Activated CD4-positive, alpha-beta T cell treated with anti-CD3 and anti-CD28 coated beads for 1 hour (primary cell): Measurements from ENCODE around the gene TEX2.

ENCODE experiments used
- DNase-seq: peaks from one replicate; pipeline ENCODE4 v3.0.0-alpha.2; 2020

The TEX2 gene

DNA sequence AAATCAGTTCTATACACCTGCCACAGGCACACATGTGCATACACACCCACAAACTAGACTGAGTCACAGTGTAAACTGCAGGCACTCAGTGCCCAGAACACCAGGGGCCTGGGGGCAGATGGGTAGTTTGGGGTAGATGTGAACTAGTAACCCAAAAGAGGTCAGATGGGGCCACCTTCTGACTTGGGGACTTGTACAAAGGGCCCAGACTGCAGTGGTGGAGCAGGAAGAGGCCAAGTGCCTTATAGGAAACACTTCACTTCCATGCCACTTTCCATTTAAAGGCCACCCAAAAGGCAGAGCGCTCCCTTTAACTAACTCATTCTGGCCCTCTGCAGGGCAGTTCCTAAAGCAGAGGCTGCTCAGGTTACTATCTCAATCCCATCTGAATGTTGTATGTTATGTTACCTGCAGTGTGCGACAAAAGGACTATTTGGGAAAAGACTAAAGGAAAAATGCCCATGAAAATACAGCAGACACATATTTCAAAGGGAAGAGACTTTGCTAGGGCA is 105.3 kb downstream of the TEX2 start:
- DNase-seq, result no peak

DNA sequence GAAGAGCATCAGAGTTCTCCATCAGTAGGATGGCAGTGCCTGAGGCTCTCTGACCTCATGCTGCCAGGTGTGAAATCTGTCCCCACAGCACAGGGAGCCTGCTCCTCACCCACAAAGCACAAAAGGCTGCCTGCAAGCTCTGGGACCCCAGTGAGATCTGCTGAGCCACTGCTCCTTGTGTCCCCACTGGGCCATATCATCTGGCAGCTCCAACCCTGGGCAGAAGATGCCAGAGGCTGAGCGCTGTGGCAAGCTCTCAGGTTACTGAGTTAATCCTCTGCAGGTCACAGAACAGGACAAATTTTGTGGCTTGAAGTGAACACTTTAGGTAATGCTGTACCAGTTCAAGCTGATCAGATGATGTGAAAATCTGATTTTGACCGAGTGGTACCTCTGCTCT is 106.4 kb downstream of the TEX2 start:
- DNase-seq, result no peak

DNA sequence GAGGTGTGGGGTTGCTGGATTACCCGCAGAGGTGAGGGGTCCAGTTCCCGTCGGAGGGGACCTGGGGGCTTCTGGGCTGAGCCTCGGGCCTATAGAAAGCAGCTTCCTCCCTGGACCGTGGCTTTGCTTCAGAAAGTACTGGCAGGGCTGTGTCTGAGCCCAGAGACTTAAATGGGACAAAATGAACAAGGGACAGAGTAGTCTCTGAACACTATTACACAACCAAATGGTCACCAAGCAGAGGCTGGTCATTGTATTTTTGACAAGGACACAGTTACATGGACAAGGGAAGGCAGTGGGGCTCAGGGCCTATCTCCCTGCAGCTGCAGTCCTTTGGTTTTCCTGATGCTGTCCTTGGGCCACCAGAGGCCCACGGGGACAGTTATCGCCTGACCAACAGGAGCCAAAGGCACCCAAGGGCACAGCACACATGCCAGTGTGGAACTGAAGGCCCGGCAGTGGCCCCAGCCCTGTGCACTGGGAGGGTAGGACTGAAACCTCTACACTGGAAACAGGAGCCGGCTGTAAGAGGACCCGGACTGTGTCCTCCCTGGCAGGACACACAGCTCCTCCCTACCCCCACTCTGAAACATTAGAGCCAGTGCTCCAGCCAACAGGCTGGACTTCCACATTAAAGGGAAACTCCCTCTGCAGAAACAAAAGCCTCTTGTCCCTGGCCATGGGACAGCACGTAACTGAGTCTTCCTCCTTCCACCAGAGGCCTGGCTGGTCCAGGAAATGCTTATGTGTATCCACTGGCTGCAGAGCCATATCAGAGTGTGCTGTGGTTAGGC is 107.1 kb downstream of the TEX2 start:
- DNase-seq, result no peak

DNA sequence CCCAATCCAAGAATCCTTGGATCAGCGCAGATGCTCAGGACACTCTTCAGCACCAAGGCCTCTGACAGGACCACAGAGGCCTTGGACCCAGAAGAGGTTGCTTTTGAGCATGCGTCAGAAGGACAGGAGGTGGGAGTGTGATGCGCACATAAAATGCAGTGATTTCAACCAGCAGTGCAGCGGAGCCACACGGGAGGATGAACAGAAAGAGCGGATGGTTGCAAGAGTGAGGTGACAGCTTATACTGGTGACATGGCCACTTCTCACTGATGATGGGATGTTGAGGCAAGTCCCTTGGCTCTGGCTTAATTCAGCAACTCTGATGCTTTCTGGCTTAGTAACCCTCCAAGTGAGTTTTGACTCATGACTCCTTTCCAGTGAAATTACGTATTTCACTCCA is 107.9 kb downstream of the TEX2 start:
- DNase-seq, result no peak

DNA sequence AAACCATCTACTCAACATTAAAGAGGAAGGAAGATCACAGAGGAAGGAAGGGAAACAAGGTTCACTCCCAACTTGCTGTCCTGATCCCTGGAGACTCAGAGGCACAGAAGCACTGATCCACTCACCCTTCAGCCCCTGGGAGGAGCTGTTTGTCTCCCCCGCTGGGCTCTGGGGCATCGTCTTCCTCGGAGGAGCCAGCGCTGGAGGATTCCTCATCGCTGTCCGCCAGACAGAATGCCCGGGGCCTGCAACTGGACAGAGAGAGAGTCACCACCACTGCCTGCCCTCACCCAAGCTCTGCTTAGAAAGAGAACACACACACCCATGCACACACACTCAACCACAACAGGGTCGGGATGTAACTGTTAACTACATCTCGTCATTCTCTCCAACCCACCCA is 108.3 kb downstream of the TEX2 start:
- no peak for DNase-seq

DNA sequence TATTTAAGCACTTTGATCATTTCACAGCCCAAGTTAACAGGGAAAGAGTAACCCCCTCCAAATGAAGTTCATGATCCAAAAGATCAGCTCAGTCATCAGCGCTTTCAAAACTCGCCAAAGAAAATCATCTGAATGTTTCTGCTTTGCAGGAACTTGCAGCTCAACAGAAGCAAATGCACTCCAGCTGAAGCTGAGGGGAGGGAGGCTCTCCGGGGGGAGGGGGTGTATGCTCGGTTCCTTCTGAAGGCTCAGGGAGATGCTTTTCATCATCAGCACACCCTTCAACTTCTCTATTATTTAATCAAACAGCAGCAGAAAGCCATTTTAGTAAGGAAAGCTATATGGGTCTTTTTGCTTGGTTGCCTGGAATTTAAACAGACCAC is 108.8 kb downstream of the TEX2 start:
- DNase-seq, result no peak

DNA sequence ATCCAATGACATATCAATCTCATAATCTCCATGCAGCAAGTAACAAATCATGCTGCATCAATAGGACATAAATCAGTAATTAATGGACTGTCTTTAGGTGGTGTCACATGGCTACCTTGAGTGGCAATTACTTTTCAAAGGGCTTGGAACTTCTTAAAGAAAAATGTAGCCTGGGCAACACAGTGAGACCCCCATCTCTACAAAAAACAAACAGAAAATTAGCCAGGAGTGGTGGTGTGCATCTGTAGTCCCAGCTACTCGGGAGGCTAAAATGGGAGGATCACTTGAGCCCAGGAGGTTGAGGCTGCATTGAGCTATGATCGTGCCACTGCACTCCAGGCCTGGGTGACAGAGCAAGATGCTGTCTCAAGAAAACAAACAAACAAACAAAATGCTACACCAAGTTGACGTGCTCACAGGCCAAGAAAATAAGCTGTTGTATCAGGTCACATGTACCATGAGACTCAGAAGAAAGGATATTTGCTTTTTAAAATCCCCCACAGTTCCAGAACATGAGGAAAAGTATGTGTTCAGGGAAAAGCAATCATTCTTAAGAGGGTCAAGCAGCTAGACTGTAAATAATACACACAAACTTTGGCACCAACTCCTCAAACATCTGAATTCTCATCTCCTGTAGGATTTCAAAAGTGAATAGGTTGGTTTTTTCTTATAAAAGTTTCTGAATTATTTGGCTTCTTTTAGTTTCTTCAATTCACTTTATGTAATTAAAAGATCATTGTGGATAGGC is 109.3 kb downstream of the TEX2 start:
- no peak for DNase-seq

DNA sequence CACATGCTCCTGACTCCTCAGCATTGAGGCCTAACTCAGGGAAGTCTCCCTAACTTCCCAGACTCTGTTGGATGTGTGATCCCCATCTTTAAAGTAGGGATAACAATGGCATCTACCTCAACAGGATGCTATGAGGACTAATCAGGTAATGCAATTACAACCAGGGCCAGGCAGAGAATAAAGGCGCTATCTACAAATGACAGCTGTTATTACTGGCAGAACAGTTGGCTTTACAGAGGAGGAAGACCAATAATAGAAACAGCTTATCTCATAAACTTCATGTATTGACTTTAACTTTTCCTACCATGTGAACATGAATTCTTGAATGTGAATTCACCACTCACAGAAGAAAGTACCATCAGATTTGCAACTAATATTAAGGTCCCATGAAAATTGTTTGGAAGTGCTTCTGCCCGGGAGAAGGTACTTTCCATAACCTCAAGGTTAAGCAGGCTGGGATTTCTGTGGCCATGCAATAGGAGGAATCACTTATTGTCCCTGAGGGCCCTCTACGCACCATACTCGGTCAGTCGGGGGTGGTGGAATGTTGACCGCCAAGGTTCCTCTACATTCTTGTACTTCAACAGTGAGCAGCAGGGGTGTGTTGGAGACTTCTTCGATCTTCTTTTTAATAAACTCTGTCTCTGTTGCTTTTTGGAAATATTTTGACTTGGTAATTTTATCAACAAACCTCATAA is 110.5 kb downstream of the TEX2 start:
- DNase-seq, result no peak

DNA sequence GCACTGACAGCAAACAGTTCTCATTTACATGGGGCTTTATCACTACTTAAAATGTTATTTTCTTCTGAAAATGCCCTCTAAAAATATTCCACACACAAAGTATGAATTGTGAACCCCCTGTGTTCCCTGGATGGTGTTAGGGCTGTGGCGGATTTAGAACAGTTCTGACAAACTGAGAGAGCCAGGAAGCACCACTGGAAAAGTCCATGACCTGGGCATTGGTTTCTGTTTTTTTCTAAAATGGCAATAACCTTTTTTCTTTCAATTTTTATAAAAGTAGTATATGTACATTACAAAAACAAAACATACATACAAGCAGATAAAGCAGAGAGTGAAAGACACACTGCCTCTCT is 112.1 kb downstream of the TEX2 start:
- no peak for DNase-seq

DNA sequence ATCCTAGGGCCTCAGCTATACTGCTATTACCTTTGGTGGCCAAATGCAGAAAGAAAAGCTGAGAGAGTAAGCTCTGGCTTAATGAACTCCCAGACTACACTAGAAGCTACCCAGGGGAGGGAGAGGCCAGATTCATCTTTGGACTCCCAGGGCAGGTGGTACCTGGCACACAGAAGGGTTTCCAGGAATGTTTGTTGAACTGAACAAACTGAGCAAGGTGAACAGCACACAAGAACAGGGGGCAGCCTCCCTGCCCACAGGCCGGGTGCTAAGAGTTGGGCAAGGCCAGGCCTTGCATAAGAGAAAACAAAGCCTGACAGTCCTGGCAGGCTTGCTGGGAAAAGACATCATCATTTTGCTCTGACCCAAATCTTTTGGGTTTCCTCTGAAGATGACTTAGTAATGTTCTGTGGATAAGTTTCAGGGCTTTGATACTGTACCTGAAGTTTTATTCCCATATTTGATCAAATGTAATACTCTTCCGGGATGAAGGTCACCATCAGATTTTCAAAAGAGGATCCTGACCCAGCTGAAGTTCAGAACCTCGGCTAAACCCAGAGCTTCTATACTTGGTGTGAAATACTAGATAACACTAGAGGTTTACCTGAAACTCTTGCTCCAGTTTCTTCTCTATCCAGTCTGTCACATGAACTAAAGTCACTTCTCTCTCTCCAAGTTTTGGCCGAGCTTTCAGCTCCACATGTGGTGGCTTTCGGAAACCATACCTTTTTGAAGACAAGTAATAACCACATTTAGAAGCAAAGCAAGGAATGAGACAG is 112.6 kb downstream of the TEX2 start:
- no peak for DNase-seq

DNA sequence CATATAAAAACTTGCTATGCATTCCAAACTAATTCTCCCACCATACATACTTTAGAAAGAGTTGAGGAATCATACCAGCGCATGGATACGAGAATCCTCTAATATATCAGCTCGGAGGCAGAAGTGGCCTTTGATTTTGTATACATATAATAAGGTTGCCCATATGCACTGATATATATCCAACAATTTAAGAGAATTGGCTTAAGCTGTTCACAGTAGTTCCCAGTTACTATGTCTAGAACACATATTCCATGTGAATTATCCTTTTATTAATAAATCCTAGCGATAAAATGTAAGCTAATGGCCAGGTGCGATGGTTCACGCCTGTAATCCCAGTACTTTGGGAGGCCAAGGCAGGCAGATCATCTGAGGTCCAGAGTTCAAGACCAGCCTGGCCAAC is 113.9 kb downstream of the TEX2 start:
- DNase-seq, result no peak

DNA sequence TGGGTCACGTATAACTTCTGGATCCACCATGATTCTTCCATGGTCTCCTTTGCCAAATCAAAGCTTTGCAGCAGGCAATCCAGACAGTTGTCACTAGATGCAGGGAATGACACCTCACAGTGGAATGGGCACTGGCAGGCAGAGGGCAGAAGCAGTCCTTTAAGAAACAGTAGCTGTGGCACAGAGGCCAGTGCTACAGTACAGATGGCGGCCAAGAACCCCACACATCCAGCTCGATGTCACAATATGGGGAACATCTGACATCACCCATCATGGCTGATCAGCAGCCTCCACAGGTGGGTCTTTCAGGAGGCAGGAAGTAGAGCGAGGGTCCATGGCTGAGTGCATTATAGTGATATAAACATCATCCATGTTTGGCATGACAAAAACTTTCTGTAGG is 114.4 kb downstream of the TEX2 start:
- DNase-seq, result no peak

DNA sequence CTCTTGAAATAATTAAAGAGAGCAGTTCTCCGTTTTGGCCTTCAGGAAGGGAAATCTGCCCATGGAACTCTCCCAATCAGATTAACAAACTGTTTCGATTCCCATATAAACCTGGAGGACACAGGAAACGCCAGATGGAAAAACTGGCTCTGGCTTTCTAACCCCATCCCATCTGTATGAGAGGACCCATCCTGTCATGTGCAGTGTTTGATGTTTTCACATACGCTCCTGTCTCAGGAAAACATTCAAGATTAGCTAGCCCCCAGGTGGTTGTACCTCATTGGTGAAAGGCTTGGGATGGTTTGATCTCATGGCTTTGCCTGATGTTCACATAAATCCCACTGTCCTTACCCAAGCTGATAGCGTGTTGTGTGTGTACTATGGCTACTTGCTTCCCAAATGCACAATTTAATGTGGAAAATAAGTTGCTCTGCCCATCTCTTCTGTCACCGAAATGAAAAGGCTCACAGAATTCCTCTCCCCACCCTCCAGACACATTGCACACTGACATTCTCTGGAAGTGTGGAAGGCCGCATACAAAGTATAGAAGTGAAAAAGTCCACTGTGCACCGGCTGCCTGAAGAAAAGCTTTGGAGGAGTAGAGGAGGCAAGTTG is 114.9 kb downstream of the TEX2 start:
- DNase-seq, result no peak

DNA sequence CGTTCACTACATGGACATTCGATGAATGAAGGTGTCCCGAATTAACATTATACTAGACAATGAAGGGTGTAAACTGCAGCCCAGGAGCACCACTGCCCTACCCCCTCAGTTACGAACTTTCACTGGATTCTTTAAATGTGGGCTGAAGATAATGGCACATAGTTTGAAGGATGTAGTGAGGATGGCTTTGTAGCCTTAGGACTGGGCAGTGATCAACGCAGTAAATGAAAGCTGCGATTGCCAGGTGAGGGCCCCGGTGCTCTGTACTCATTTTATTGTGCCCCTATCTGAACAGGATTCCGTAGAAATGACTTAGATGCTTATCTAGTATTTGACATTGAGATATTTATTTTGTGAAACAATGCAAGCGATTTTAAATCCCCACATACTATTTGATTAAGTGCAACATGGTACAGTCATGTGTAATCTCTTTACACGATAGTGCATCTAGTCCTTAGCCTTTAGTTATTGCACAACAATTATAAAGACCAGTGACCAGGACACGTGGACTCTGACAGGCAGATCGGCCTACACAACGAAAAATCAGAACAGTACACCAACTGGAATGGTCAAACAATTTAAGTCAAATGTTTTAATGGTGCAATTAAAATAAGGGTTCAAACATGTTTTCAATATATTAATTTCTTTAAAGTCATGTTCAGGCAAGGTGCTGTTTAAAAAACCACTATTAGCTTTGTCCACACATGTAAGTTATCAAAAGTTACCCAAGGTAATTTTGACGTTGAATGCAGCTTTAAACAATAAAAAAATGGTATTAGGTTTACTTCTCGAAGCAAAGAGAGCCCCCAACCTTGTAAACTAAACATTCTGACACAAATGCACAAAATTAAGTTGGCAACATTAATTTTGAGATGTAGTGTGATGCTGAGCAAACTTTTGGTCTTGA is 115.7 kb downstream of the TEX2 start:
- no peak for DNase-seq

DNA sequence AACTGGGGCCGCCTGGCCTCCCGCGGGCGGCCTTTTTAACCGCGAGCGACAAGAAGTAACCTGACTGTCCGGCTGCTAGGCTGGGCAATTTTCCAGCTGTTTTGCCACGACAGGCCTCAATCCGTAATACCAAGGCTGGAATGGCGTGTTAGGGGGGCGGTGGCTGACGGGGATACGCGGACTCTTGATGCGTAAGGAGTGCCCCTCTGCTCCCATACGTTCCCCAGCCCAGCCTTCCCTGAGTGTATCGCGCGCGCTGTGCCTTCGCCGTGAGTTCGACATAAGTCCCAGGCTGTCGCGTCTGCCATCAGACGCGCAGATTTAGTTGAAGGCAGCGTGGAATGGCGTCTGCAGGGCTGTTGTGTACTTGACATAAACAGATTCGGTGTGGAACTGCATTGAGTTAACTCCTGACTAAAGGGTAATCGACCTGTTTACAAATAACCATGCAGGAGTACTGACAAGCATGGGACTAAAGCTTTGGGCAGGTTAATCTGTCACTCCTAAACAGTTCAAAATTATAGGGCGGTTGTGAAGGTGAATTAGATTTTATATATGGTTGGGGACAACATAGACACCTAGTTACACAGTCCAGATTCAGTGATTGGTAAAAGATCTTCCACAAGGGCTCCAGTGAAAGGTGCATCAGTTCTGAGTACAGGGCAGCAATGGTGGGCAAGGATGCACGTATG is 116.5 kb downstream of the TEX2 start:
- peak; percentile 27 for DNase-seq

DNA sequence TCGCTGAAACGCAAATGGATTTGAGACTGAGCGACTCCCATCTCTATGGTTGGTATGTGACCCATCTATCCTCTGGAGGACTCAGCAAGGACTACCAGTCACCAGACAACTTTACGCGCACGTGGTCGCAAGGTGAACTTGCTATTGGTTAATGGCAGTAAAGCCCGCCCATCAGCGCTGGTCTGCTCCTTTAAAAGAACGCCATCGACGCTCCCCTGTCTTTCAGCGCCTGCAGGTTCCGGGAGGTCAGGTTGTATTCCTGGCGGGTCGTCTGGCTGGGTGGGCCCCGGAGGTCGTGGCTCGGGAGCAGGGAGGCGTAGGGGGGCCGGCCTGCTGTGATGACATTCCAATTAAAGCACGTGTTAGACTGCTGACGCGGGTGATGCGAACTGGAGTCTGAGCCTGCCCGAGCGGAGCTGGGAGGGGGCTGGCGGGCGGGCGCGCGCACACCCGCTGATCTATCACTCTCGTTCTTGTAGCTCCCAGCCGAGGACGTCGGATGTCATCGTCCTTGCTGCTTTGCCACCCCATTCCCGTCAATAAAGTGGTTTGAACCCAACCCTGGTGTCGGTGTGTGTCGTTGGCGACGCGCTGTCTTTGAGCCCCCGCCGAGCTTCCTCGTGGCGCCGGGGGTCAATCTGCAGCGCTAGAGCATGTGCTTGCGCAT is 117.2 kb downstream of the TEX2 start:
- DNase-seq, result peak; percentile 94

DNA sequence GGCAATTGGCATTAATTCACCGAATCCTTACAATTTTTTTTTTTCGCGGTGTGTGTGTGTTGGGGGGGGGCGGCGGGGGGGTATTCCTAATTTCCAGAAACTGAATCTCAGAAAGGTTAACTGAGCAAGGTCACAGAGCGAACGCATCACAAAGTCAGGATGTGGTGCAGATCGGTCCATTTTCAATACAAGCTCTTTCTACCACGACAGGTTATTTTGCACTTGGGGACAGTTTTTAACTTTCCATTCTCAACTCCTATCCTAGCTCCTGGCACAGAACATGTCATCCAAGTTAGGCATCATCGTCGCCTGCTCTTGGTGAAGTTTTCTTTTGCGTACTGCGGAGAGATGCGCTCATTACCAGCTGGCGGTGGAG is 117.7 kb downstream of the TEX2 start:
- no peak for DNase-seq

DNA sequence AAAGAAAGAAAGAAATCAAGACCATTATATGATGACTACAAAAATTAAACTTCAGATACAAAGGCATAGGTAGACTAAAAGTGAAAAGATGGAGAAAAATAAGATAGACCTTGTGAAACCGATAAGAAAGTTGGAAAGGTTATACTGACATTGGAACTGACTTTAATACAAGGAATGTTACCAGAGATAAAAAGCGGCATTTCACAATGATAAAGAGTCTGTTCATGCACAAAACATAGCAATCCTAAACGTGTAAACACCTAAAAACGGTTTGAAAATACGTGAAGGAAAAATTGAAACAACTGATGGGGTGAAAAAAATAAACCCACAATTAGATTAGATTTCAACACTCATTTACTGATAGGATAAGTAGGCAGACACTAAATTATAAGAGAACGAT is 123.5 kb downstream of the TEX2 start:
- no peak for DNase-seq

DNA sequence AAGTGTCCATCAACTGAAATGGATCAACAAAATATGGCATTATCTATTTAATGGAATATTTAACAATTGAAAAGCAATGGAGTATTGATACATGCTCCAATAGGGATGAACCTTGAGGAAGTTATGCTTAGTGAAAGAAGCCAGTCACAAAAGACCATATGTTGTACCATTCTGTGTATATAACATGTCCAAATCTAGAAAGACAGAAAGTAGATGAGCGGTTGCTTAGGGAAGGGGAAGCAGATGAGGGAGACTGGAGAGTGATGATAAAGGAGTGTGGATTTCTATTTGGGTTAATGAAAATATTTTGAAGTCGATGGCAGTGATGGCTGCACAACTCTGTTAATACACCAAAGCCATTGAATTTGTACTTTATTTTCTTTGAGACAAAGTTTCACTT is 124.6 kb downstream of the TEX2 start:
- DNase-seq, result no peak

DNA sequence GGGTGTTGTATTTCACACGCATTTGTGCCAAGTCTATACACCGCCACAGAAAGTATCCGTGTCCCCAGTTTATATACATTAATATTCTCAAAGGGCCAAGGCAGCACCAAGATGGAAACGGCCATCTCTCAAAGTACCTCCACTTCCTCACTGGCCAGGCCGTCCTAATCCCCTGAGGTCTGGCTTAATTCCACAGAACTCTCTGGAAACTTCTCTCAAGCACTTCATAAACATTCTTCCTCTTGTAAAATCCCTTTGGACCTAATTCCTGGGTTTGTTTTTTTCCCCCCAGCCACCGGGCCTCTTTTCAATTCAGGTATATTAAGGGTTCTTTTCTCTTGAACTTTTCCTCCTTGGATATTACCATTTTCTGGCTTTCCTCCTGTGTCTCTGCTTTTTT is 128.1 kb downstream of the TEX2 start:
- DNase-seq, result no peak
